GM23338 (cell line): ENCODE measurements around the gene AGPAT3. TPM values are rescaled to one million over a fixed set of nuclear protein-coding genes. Genes with fewer than 3 reads are reported as not detected.
A peak's percentile ranks its signal among the peaks of the same experiment; 100 is the strongest.

ENCODE experiments used
- ATAC-seq: fragments of 200-7000 bp; cut with Tn5 transposase; 3 replicates; pipeline ENCODE4 v1.9.1; 2020
- DNase-seq: peaks from one replicate; pipeline ENCODE4 v3.0.0-alpha.2; 2015; ENCODE audit warnings: low spot score
- H2AFZ ChIP-seq: fragments of 200-600 bp; sonication (generic); 2 replicates; pipeline ENCODE4 v1.8.0; 2016; ENCODE audit warnings: antibody characterized with exemption, mild to moderate bottlenecking, moderate library complexity
- H3F3A ChIP-seq: fragments of 200-600 bp; sonication (generic); replicated peaks from 2 replicates; pipeline ENCODE4 v1.8.0; 2017; ENCODE audit warnings: antibody characterized with exemption, mixed run types, low read depth
- H3K27ac ChIP-seq: fragments of 200-600 bp; sonication (generic); 2 replicates; pipeline ENCODE4 v1.6.1; 2016; ENCODE audit warnings: low read depth
- H3K27me3 ChIP-seq: fragments of 200-600 bp; sonication (generic); 2 replicates; pipeline ENCODE4 v1.8.0; 2016; ENCODE audit warnings: mild to moderate bottlenecking, mixed run types, moderate library complexity; ENCODE audit not compliant: insufficient read depth
- H3K36me3 ChIP-seq: fragments of 200-600 bp; sonication (generic); 2 replicates; pipeline ENCODE4 v1.8.0; 2016; ENCODE audit warnings: mild to moderate bottlenecking; ENCODE audit not compliant: insufficient read depth
- H3K4me1 ChIP-seq: fragments of 200-600 bp; sonication (generic); 2 replicates; pipeline ENCODE4 v1.8.0; 2016; ENCODE audit warnings: mild to moderate bottlenecking, moderate library complexity; ENCODE audit not compliant: insufficient read depth
- H3K4me2 ChIP-seq: fragments of 200-600 bp; sonication (generic); 2 replicates; pipeline ENCODE4 v1.7.1; 2017; ENCODE audit warnings: mixed run types
- H3K4me3 ChIP-seq: fragments of 200-600 bp; sonication (generic); 2 replicates; pipeline ENCODE4 v1.6.1; 2016; ENCODE audit warnings: mixed run types
- H3K79me2 ChIP-seq: fragments of 200-600 bp; sonication (generic); replicated peaks from 2 replicates; pipeline ENCODE4 v1.8.0; 2017; ENCODE audit warnings: mild to moderate bottlenecking; ENCODE audit not compliant: insufficient read depth
- H3K9me2 ChIP-seq: fragments of 200-600 bp; sonication (generic); 2 replicates; pipeline ENCODE4 v1.8.0; 2017; ENCODE audit not compliant: insufficient read depth
- H4K20me1 ChIP-seq: fragments of 200-600 bp; sonication (generic); replicated peaks from 2 replicates; pipeline ENCODE4 v1.8.0; 2017; ENCODE audit warnings: mild to moderate bottlenecking; ENCODE audit not compliant: insufficient read depth
- H3K27ac Mint-ChIP-seq: 2 replicates; pipeline ENCODE4 v1.8.0; 2020; ENCODE audit warnings: inconsistent platforms, mild to moderate bottlenecking, moderate library complexity, mixed read lengths
- H3K27me3 Mint-ChIP-seq: 3 replicates; pipeline ENCODE4 v1.8.0; 2022; ENCODE audit warnings: low read depth, mild to moderate bottlenecking, moderate library complexity, mixed read lengths, inconsistent platforms; ENCODE audit not compliant: insufficient read depth, poor library complexity
- H3K36me3 Mint-ChIP-seq: 3 replicates; pipeline ENCODE4 v1.8.0; 2021; ENCODE audit warnings: low read depth, mild to moderate bottlenecking, inconsistent platforms, moderate library complexity, mixed read lengths
- H3K4me1 Mint-ChIP-seq: 3 replicates; pipeline ENCODE4 v1.8.0; 2020; ENCODE audit warnings: mild to moderate bottlenecking, inconsistent platforms, mixed read lengths
- H3K4me3 Mint-ChIP-seq: 3 replicates; pipeline ENCODE4 v1.8.0; 2021; ENCODE audit warnings: moderate library complexity, mild to moderate bottlenecking, inconsistent platforms, mixed read lengths
- H3K9me3 Mint-ChIP-seq: 3 replicates; pipeline ENCODE4 v1.8.0; 2020; ENCODE audit warnings: moderate library complexity, mild to moderate bottlenecking, inconsistent platforms, mixed read lengths
- CREB1 ChIP-seq: fragments of 250-450 bp; sonication (Bioruptor Pico); IDR thresholded peaks from 2 replicates; pipeline ENCODE4 v1.5.0; 2020; ENCODE audit warnings: low read depth, mild to moderate bottlenecking, moderate library complexity
- CTCF ChIP-seq, 2 experiments: fragments of 200-600 bp in 1 of 2; sonication (generic) in 1 of 2; conservative IDR thresholded peaks; 2 replicates each; pipeline versions ENCODE4 v1.5.1 to v1.6.1; 2016 to 2017; ENCODE audit warnings: antibody characterized with exemption in 2 of 2, low read depth in 2 of 2, mild to moderate bottlenecking in 2 of 2, moderate library complexity in 1 of 2
- ETS1 ChIP-seq: IDR thresholded peaks from 2 replicates; pipeline ENCODE4 v1.6.1; 2016; ENCODE audit warnings: antibody characterized with exemption
- EZH2 ChIP-seq: fragments of 200-600 bp; sonication (generic); IDR thresholded peaks from one replicate; pipeline ENCODE4 v1.8.0; 2017; ENCODE audit warnings: antibody characterized with exemption, mild to moderate bottlenecking, low read depth; ENCODE audit not compliant: unreplicated experiment
- EZH2phosphoT487 ChIP-seq: fragments of 200-600 bp; sonication (generic); IDR thresholded peaks from one replicate; pipeline ENCODE4 v1.8.1; 2018; ENCODE audit warnings: antibody characterized with exemption; ENCODE audit not compliant: unreplicated experiment
- JUNB ChIP-seq: IDR thresholded peaks from one replicate; pipeline ENCODE4 v1.6.1; 2016; ENCODE audit warnings: antibody characterized with exemption; ENCODE audit not compliant: unreplicated experiment
- NANOG ChIP-seq: IDR thresholded peaks from 2 replicates; pipeline ENCODE4 v1.6.1; 2016; ENCODE audit warnings: antibody characterized with exemption, borderline replicate concordance
- POLR2AphosphoS5 ChIP-seq: IDR thresholded peaks from 2 replicates; pipeline ENCODE4 v1.6.1; 2016; ENCODE audit warnings: antibody characterized with exemption, low read depth
- REST ChIP-seq: IDR thresholded peaks from one replicate; pipeline ENCODE4 v1.6.1; 2018; ENCODE audit warnings: antibody characterized with exemption; ENCODE audit not compliant: unreplicated experiment
- STAT1 ChIP-seq: IDR thresholded peaks from one replicate; pipeline ENCODE4 v1.6.1; 2016; ENCODE audit warnings: antibody characterized with exemption; ENCODE audit not compliant: unreplicated experiment
- ZNF114 ChIP-seq: fragments of 250-450 bp; sonication (Bioruptor Pico); IDR thresholded peaks from 2 replicates; pipeline ENCODE4 v1.5.0; 2020; ENCODE audit warnings: mild to moderate bottlenecking, moderate library complexity
- ZNF331 ChIP-seq: fragments of 250-450 bp; sonication (Bioruptor Pico); IDR thresholded peaks from 2 replicates; pipeline ENCODE4 v1.5.0; 2020; ENCODE audit warnings: low read depth, mild to moderate bottlenecking, moderate library complexity
- ZNF462 ChIP-seq: fragments of 250-450 bp; sonication (Bioruptor Pico); IDR thresholded peaks from 2 replicates; pipeline ENCODE4 v1.5.0; 2020; ENCODE audit warnings: mild to moderate bottlenecking, moderate library complexity
- polyA plus RNA-seq: library from polyadenylated mRNA; unstranded; fragments of >200 nt; fragmentation: Nextera tagmentation; extraction: Ambion mirVana; gene quantifications from 2 replicates; pipeline ENCODE4 v1.2.1, GENCODE V29; 2016
- total RNA-seq: library from RNA; depleted of rRNA; stranded (reverse); fragments of >200 nt; shearing (Covaris generic); gene quantifications from 2 replicates; pipeline ENCODE4 v1.2.3, GENCODE V29; 2014

Gene AGPAT3
- total and polyA plus RNA-seq, 2 experiments from 2014 or later, result 2.1 to 6.1 TPM

- H3K27ac Mint-ChIP-seq, result no peak overlapping the region
- no peaks in the 10 kb centered on the region for H3K36me3 Mint-ChIP-seq
- Histone ChIP-seq H3K4me2 (no peak overlapping the region), H3K4me1 (no peaks in the 10 kb centered on the region; the same call in 1 of the 2 replicates), H3K79me2 (no peaks in the 10 kb centered on the region), H3K27ac (no peak overlapping the region), H4K20me1 (no peaks in the 10 kb centered on the region), H3F3A (peaks cover 10% of the 10 kb centered on the region; the same call in 1 of the 2 replicates), H3K9me2 (no peaks in the 10 kb centered on the region), H3K36me3 (no peaks in the 10 kb centered on the region), H3K4me3 (no peak overlapping the region), H2AFZ (no peak overlapping the region), H3K27me3 (no peaks in the 10 kb centered on the region)
- DNase-seq (peak; percentile 16), ATAC-seq (peak; percentile 18)
- H3K9me3 Mint-ChIP-seq, result no peaks in the 10 kb centered on the region
- TF ChIP-seq EZH2, result no peak
- no peak for TF ChIP-seq REST
- no peak for TF ChIP-seq ETS1
- TF ChIP-seq ZNF331 (CRISPR knock-in tag), result no peak
- no peak for TF ChIP-seq CTCF (conservative IDR thresholded peaks at IDR 0.05; ENCODE audit: low read depth in 2 of 2)
- no peak for TF ChIP-seq ZNF462 (CRISPR knock-in tag)
- TF ChIP-seq JUNB, result no peak
- TF ChIP-seq POLR2AphosphoS5, result no peak
- no peak for TF ChIP-seq NANOG
- no peak for TF ChIP-seq ZNF114 (CRISPR knock-in tag)
- no peak for TF ChIP-seq CREB1 (CRISPR knock-in tag)
- no peak for TF ChIP-seq STAT1
- TF ChIP-seq EZH2phosphoT487, result no peak
- H3K27me3 Mint-ChIP-seq, result peaks cover 12% of the 10 kb centered on the region
- peaks cover 30% of the 10 kb centered on the region for H3K4me1 Mint-ChIP-seq
- no peak overlapping the region for H3K4me3 Mint-ChIP-seq
Measured at GRCh38 chr21:43981871-43982210, 116.8 kb downstream of the AGPAT3 start.
